Regular cardiac myocyte (primary cell): ENCODE results near the gene SMC4. TPM values are rescaled to one million over a fixed set of nuclear protein-coding genes. Genes with fewer than 3 reads are reported as not detected.

Experiments used
- total RNA-seq: library from RNA; depleted of rRNA; stranded (reverse); fragments of >200 nt; gene quantifications from 2 replicates; pipeline ENCODE4 v1.2.3, GENCODE V29; 2014

SMC4 gene
- 24.8 and 127 TPM in 2 replicates for total RNA-seq

GRCh38 chr3:160399125-160400029, at the start of gene SMC4, which contains the start of gene IFT80:
SMC4 (plus strand) TSS chr3:160399650; CDS start chr3:160400827, 1,177 bp downstream.
IFT80 (minus strand) TSS chr3:160399225; CDS start chr3:160384600, 14,625 bp downstream.

DNA sequence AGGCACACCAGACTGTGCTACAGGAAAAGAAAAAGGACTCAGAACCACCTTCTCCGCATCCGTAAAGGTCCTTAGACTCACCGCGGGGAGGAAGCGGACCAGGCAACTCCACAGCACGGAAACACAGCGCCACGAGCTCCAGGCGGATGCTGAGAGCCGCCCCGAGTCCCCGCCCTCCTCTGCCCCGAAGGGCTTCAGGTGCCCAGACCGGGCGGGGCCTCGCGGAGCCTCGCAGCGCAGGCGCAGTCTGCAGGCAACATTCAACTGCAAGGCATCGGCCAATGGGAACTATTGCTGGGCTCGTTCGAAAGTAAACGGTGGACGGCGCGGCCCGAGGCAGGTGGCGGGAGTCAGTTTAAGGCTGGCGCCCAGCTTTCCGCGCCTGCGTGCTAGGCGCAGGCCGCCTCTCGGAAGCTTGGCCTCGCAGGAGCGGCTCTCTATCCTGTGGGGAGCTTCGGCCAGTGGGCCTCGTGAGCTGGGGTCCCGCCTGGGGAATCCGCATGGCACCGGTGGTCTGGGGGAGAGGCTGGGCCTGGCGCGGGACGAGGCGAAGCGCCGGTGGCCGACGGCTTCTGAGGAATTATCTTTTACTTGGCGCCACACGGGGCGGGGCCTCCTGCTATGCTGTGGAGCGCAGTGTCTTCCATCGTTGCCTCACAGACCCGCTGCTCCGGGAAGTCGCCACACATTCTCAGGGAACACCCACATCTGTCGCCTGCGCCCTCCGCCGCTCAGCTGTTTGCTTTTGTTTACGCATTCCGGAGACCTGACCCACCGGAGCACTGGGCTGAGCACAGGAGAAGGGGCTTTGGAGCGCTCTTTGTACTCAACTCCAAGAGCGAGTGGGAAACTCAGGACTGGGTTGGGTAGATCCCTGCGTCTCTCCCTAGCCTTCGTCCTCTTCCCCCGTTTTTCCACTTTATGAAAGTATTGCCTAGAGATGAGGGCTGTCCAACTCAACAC, 50.5 kb downstream of the SMC4 start, which contains the start of gene TRIM59:
Gene TRIM59 (minus strand): TSS at position 151 of the 963 bp plus-strand sequence. CDS start 10,603 bp downstream, outside the sequence.

Other genes with a start within 250 kb of the SMC4 start
- 0.58 and 1.1 TPM in 2 replicates for gene C3orf80, start 174.2 kb upstream of the SMC4 start, total RNA-seq
- 36.8 and 76.7 TPM in 2 replicates for gene IFT80, start 425 bp upstream of the SMC4 start, total RNA-seq
- 13.2 and 29.1 TPM in 2 replicates for gene TRIM59, start 50.1 kb downstream of the SMC4 start, total RNA-seq
- gene KPNA4, start 165.9 kb downstream of the SMC4 start, total RNA-seq = 24.8 and 49.8 TPM in 2 replicates